Hepatocyte (in vitro differentiated cells): ENCODE data around the gene BEX3.

Source experiments
- CTCF ChIP-seq: fragments of 200-600 bp; sonication (generic); IDR thresholded peaks from 2 replicates; pipeline ENCODE4 v1.5.1; 2016; ENCODE audit warnings: antibody characterized with exemption, mild to moderate bottlenecking; ENCODE audit not compliant: poor library complexity
- EZH2 ChIP-seq: fragments of 200-600 bp; sonication (generic); IDR thresholded peaks from 2 replicates; pipeline ENCODE4 v1.6.1; 2016; ENCODE audit warnings: antibody characterized with exemption, mild to moderate bottlenecking, borderline replicate concordance
- EZH2phosphoT487 ChIP-seq: fragments of 200-600 bp; sonication (generic); IDR thresholded peaks from one replicate; pipeline ENCODE4 v1.6.1; 2018; ENCODE audit warnings: antibody characterized with exemption, mild to moderate bottlenecking, low read depth, moderate library complexity; ENCODE audit not compliant: unreplicated experiment, severe bottlenecking

DNA sequence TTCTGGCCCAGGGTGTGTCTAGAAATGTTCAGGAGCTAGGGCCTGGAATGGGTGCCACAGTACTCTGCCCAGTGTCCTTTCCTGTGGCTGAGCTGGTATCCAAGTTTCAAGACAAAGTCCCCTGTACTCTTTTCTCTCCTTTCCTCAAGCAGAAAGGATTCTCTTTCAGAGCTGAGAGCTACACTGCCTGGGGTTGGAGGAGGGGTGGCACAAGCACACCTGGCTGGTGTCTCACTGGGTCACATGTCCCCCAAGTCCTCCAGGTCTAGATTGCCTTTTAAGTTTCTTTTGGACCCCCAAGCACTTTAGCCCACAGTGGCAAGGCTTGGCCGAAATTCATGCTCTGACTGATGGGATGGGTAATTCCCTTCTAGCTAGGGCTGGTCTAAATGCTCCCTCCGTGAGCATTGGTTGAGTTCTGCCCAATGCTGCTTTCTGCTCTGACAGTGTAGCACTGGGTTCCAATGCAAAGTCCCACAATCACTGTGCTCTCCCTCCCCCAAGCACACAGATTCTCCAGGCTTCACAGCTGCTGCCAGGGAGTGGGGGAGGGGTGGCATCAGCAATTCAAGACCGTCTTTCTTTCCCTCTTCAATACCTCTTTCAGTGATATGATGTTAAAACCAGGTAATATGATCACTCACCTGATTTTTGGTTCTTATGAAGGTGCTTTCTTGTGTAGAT is 47.8 kb downstream of the BEX3 start:
- no peak for TF ChIP-seq CTCF
- no peak for TF ChIP-seq EZH2phosphoT487
- no peak for TF ChIP-seq EZH2
